HepG2 (cell line): ENCODE data around the gene WFDC1. TPM values are rescaled to one million over a fixed set of nuclear protein-coding genes. Genes with fewer than 3 reads are reported as not detected.

Experiments used
- ATAC-seq: fragments of 200-7000 bp; cut with Tn5 transposase; 3 replicates; pipeline ENCODE4 v1.9.1; 2020; ENCODE audit warnings: mild to moderate bottlenecking, moderate library complexity
- BruUV-seq: library from RNA; stranded (reverse); fragments of 400-500 nt; replicated peaks from 2 replicates; lab custom pipeline; 2021; lab: Mats Ljungman, UMichigan
- CTCF ChIA-PET: fragments of 300-600 bp; formaldehyde crosslinking; extraction: SDS; loops from one replicate; lab custom pipeline; 2021; ENCODE audit warnings: low total read pairs, inconsistent platforms, low intra/inter-chr PET ratio; lab: Yijun Ruan, JAX
- POLR2A ChIA-PET: fragments of 350-600 bp; sonication (Branson Sonifier 250); formaldehyde crosslinking; loops from one replicate; lab custom pipeline; 2020; ENCODE audit warnings: antibody characterized with exemption, inconsistent platforms; lab: Yijun Ruan, JAX
- DNase-seq: peaks from one replicate; pipeline ENCODE4 v3.0.0-alpha.2; 2015; ENCODE audit warnings: low spot score
- FAIRE-seq: peaks from 3 replicates; lab custom pipeline; 2011; peaks lifted over from hg19 to GRCh38; lab: Jason Lieb, UNC
- H2AFZ ChIP-seq: one replicate; pipeline ENCODE4 v1.6.1; 2011; ENCODE audit warnings: low read length, inconsistent platforms
- H3K27ac ChIP-seq: fragments of 300-600 bp; 3 replicates; pipeline ENCODE4 v1.8.0; 2011; ENCODE audit warnings: mixed run types, mild to moderate bottlenecking, mixed read lengths, low read length, inconsistent platforms; ENCODE audit not compliant: insufficient read depth; ENCODE audit errors: extremely low read length
- H3K27me3 ChIP-seq, 2 experiments: fragments of 200-600 bp in 1 of 2; 2 replicates in 1 of 2; 3 replicates in 1 of 2; pipeline versions ENCODE4 v1.6.0 to v1.8.0; 2011; ENCODE audit warnings: low read length in 2 of 2, mild to moderate bottlenecking in 2 of 2, moderate library complexity in 2 of 2, inconsistent platforms in 1 of 2; ENCODE audit not compliant: insufficient read depth in 2 of 2, control insufficient read depth in 1 of 2
- H3K36me3 ChIP-seq, 2 experiments: fragments of 200-600 bp in 1 of 2; replicated peaks in 1 of 2; 2 replicates in 1 of 2; 3 replicates in 1 of 2; pipeline versions ENCODE4 v1.5.1 to v1.8.0; 2011; ENCODE audit warnings: low read length in 2 of 2, inconsistent platforms in 1 of 2; ENCODE audit not compliant: insufficient read depth in 2 of 2, control insufficient read depth in 1 of 2
- H3K4me1 ChIP-seq: 2 replicates; pipeline ENCODE4 v1.5.1; 2012; ENCODE audit warnings: low read length, inconsistent platforms; ENCODE audit not compliant: insufficient read depth
- H3K4me2 ChIP-seq: 2 replicates; pipeline ENCODE4 v1.6.0; 2011; ENCODE audit warnings: low read depth, low read length, inconsistent platforms
- H3K4me3 ChIP-seq, 3 experiments: fragments of 200-600 bp in 1 of 3; sonication (generic), shearing (Covaris generic) in 1 of 3; replicated peaks in 1 of 3; 2 replicates each; pipeline ENCODE4 v1.5.1; 2011 to 2016; ENCODE audit warnings: low read length in 3 of 3, inconsistent platforms in 2 of 3, low read depth in 2 of 3, mild to moderate bottlenecking in 2 of 3, control low read depth in 1 of 3, mixed read lengths in 1 of 3; ENCODE audit not compliant: insufficient read depth in 1 of 3
- H3K79me2 ChIP-seq: one replicate; pipeline ENCODE4 v1.6.1; 2011; ENCODE audit warnings: low read length, inconsistent platforms; ENCODE audit not compliant: insufficient read depth
- H3K9ac ChIP-seq: 2 replicates; pipeline ENCODE4 v1.6.0; 2011; ENCODE audit warnings: mild to moderate bottlenecking, low read depth, low read length, inconsistent platforms; ENCODE audit not compliant: insufficient read depth
- H3K9me3 ChIP-seq: 2 replicates; pipeline ENCODE4 v1.5.1; 2012; ENCODE audit warnings: mild to moderate bottlenecking, low read length
- H4K20me1 ChIP-seq: 2 replicates; pipeline ENCODE4 v1.6.0; 2011; ENCODE audit warnings: inconsistent platforms, mild to moderate bottlenecking, low read length, moderate library complexity; ENCODE audit not compliant: insufficient read depth
- ESRRA ChIP-seq: sonication (generic); formaldehyde crosslinking; IDR thresholded peaks from 2 replicates; pipeline ENCODE4 v1.5.1; 2020; ENCODE audit warnings: mild to moderate bottlenecking, low read depth, missing genetic modification reagents
- IRX3 ChIP-seq: sonication (generic); formaldehyde crosslinking; IDR thresholded peaks from 2 replicates; pipeline ENCODE4 v1.8.1; 2023; ENCODE audit warnings: mild to moderate bottlenecking, low read depth, missing genetic modification reagents, borderline replicate concordance
- SMARCE1 ChIP-seq: fragments of 450-650 bp; IDR thresholded peaks from 2 replicates; pipeline ENCODE4 v1.6.1; 2017; ENCODE audit warnings: borderline replicate concordance
- TBX2 ChIP-seq: sonication (generic); formaldehyde crosslinking; IDR thresholded peaks from 2 replicates; pipeline ENCODE4 v1.5.0; 2020; ENCODE audit warnings: missing genetic modification reagents, mild to moderate bottlenecking, borderline replicate concordance
- ZNF432 ChIP-seq: sonication (generic); formaldehyde crosslinking; IDR thresholded peaks from 2 replicates; pipeline ENCODE4 v1.5.0; 2020; ENCODE audit warnings: missing genetic modification reagents, mild to moderate bottlenecking, borderline replicate concordance
- ZNF558 ChIP-seq: sonication (generic); formaldehyde crosslinking; IDR thresholded peaks from 2 replicates; pipeline ENCODE4 v1.9.0; 2022; ENCODE audit warnings: mild to moderate bottlenecking, missing genetic modification reagents, borderline replicate concordance
- ZNF687 ChIP-seq: sonication (generic); formaldehyde crosslinking; IDR thresholded peaks from 2 replicates; pipeline ENCODE4 v1.5.1; 2020; ENCODE audit warnings: mild to moderate bottlenecking, missing genetic modification reagents, moderate library complexity
- ZNF768 ChIP-seq: sonication (generic); formaldehyde crosslinking; IDR thresholded peaks from 2 replicates; pipeline ENCODE4 v1.4.0; 2020; ENCODE audit warnings: missing genetic modification reagents
- ZSCAN31 ChIP-seq: sonication (generic); formaldehyde crosslinking; IDR thresholded peaks from 2 replicates; pipeline ENCODE4 v1.5.0; 2020; ENCODE audit warnings: low read depth, mild to moderate bottlenecking, missing genetic modification reagents
- WGBS: methylation state at CpG from one replicate; pipeline ENCODE4 v1.1.6; 2017; ENCODE audit warnings: low lambda C conversion rate; 5-methylcytosine and 5-hydroxymethylcytosine counted together
- in situ Hi-C: cut with HindIII; loops from 2 replicates; pipeline ENCODE4 v1.10.0; 2017; ENCODE audit warnings: low pct_unique_long_range_greater_than_20kb; ENCODE audit not compliant: extremely low pct_ligation_motif_present
- intact Hi-C: fragments of 100-400 bp; cut with micrococcal nuclease; formaldehyde crosslinking; loops from one replicate; pipeline ENCODE4 v1.10.0; 2022; ENCODE audit not compliant: unreplicated experiment
- polyA plus RNA-seq, 8 experiments: library from polyadenylated mRNA; depleted of rRNA in 3 of 8; stranded (reverse) in 7 of 8; unstranded in 1 of 8; fragments of >200 nt; fragmentation: Illumina TruSeq in 4 of 8; extraction: Trizol in 4 of 8; gene quantifications; 2 replicates each; pipeline versions ENCODE4 v1.2.1 to v1.2.3, GENCODE V29; 2011 to 2016; ENCODE audit warnings: low read depth in 4 of 8, missing spikeins in 1 of 8, mixed read lengths in 1 of 8; ENCODE audit not compliant: insufficient read depth in 1 of 8
- total RNA-seq, 5 experiments: library from RNA; depleted of rRNA; stranded (reverse); fragments of >200 nt; fragmentation: Illumina TruSeq; extraction: Trizol; gene quantifications; 2 replicates each; pipeline ENCODE4 v1.2.3, GENCODE V29; 2016; ENCODE audit warnings: low read depth in 1 of 5

Gene WFDC1
- total and polyA plus RNA-seq, 2 of the 13 experiments (the other 11 are each of a cell fraction or from before 2014, with no cell fraction given): not detected

- Histone ChIP-seq H3K4me3 (no peak overlapping the region), H3K79me2 (no peaks in the 10 kb centered on the region), H2AFZ (no peak overlapping the region), H3K9ac (no peak overlapping the region), H4K20me1 (no peaks in the 10 kb centered on the region), H3K36me3 (no peaks in the 10 kb centered on the region), H3K4me1 (peaks cover 12% of the 10 kb centered on the region), H3K9me3 (no peaks in the 10 kb centered on the region), H3K27me3 (peaks cover 13 to 56% of the 10 kb centered on the region in 2 experiments; a peak in 4 of 5 replicates), H3K4me2 (0 out of 2 replicates have a peak overlapping the region, but pooled peaks have one; percentile 5), H3K27ac (no peak overlapping the region)
- ATAC-seq: no peak; the same call in 2 of the 3 replicates
- ChIA-PET CTCF (no interaction called here), POLR2A (no interaction called here)
- intact Hi-C loops (no loop called here), in situ Hi-C loops (no loop called here)
- 45% methylated on average over 24 of the region's 24 CpGs for WGBS
- FAIRE-seq: no peak
- BruUV-seq: no TSS peak
- TF ChIP-seq IRX3 (CRISPR knock-in tag) (0 out of 2 replicates have a peak, but pooled peaks have one; percentile 43), ZNF432 (no peak), TBX2 (CRISPR knock-in tag) (no peak), ZNF558 (CRISPR knock-in tag) (no peak), ESRRA (CRISPR knock-in tag) (peak; percentile 4; the same call in 1 of the 2 replicates)
- DNase-seq: no peak
These were observed 11.1 kb upstream of the WFDC1 start for GRCh38 chr16:84283314-84284153.

GRCh38 chr16:84284154-84284722, 10.4 kb upstream of the WFDC1 start:
- no peak overlapping the region for H2AFZ ChIP-seq
- intact Hi-C loops (no loop called here), in situ Hi-C loops (no loop called here)
- DNase-seq (peak; percentile 48), FAIRE-seq (peak; percentile 28), ATAC-seq (peak; percentile 87)
- BruUV-seq: no TSS peak
- 18% methylated on average over 11 of the region's 13 CpGs for WGBS
- H3K36me3 ChIP-seq: no peaks in the 10 kb centered on the region
- peaks cover 17 to 57% of the 10 kb centered on the region in 2 experiments; a peak in 4 of 5 replicates for H3K27me3 ChIP-seq
- ChIA-PET POLR2A (no interaction called here), CTCF (no interaction called here)
- H3K4me2 ChIP-seq: 0 out of 2 replicates have a peak overlapping the region, but pooled peaks have one; percentile 5
- H3K4me1 ChIP-seq: peaks cover 12% of the 10 kb centered on the region
- H3K27ac ChIP-seq: no peak overlapping the region
- H3K4me3 ChIP-seq: no peak overlapping the region
- H4K20me1 ChIP-seq: no peaks in the 10 kb centered on the region
- no peaks in the 10 kb centered on the region for H3K79me2 ChIP-seq
- H3K9me3 ChIP-seq: no peaks in the 10 kb centered on the region
- no peak overlapping the region for H3K9ac ChIP-seq
- TF ChIP-seq ZNF687 (0 out of 2 replicates have a peak, but pooled peaks have one; percentile 16), SMARCE1 (no peak), ZNF768 (peak; percentile 95), ZSCAN31 (no peak)
